Measurements from ENCODE around the gene EIF4G3. TPM values are rescaled to one million over a fixed set of nuclear protein-coding genes. Genes with fewer than 3 reads are reported as not detected.

EIF4G3 gene
- total RNA-seq, 1 experiment from 2014 or later: 72.0 TPM

DNA sequence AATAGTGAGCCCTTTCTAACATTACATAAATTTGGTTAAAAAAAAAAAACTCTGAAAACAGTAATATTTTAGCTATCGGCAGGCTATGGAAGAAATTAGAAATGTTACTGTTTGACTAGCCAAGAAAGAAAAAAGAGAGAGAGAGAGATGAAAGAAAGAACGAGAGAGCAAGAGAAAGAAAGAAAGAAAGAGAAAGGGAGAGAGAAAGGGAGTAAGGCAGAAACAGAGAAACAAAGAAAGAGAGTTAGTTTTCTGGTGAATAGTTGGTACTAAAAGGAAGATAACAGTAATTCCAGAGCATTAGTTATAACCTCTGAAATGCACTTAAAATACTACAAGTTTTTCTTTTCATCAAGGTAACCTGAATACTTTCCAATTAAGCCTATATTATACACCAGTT lies 229.3 kb downstream of the EIF4G3 start:
- Histone ChIP-seq H4K5ac (ENCODE audit: insufficient read length, low read depth, low read length) (no peak overlapping the region), H4K91ac (ENCODE audit: insufficient read length, low read depth, low read length) (no peak overlapping the region), H3K9ac (ENCODE audit: extremely low read depth, insufficient read length, low read length) (no peak overlapping the region), H3K27me3 (ENCODE audit: insufficient read depth, low read length) (no peaks in the 10 kb centered on the region), H3K23me2 (ENCODE audit: insufficient read length, low read depth, low read length, poor library complexity, severe bottlenecking) (no peaks in the 10 kb centered on the region), H3K14ac (ENCODE audit: insufficient read depth, low read length) (no peak overlapping the region), H3K4me2 (ENCODE audit: insufficient read depth, insufficient read length, low read length) (no peak overlapping the region), H3K23ac (ENCODE audit: insufficient read length, low read depth, low read length) (no peak overlapping the region), H4K8ac (replicated peaks; ENCODE audit: insufficient read length, low read depth, low read length) (no peak overlapping the region), H2BK12ac (ENCODE audit: insufficient read length, low read depth, low read length) (no peak overlapping the region), H2BK20ac (ENCODE audit: low read depth, low read length, poor library complexity, severe bottlenecking) (no peak overlapping the region), H3K18ac (ENCODE audit: insufficient read length, low read depth, low read length) (no peak overlapping the region), H3K9me3 (ENCODE audit: control insufficient read depth, low read depth, low read length) (no peaks in the 10 kb centered on the region), H2BK5ac (ENCODE audit: insufficient read length, low read length) (no peak overlapping the region), H4K20me1 (ENCODE audit: control insufficient read depth, insufficient read depth, insufficient read length) (no peaks in the 10 kb centered on the region), H3K79me2 (ENCODE audit: insufficient read depth, low read length) (no peaks in the 10 kb centered on the region), H2AFZ (ENCODE audit: low read length) (no peak overlapping the region), H3T11ph (ENCODE audit: low read length) (no peak overlapping the region), H3K4me1 (ENCODE audit: insufficient read depth, low read length) (no peaks in the 10 kb centered on the region), H3K4ac (ENCODE audit: low read depth, low read length) (no peak overlapping the region), H3K79me1 (ENCODE audit: insufficient read depth, low read depth, low read length, poor library complexity, severe bottlenecking) (no peaks in the 10 kb centered on the region), H3K56ac (ENCODE audit: insufficient read length, low read depth, low read length) (no peak overlapping the region), H2BK120ac (ENCODE audit: low read depth, low read length, poor library complexity, severe bottlenecking) (no peak overlapping the region), H2AK5ac (ENCODE audit: insufficient read length, low read length) (no peak overlapping the region), H2BK15ac (ENCODE audit: low read depth, low read length) (no peak overlapping the region), H3K27ac (ENCODE audit: insufficient read length, low read depth, low read length) (no peak overlapping the region)
- no peaks in the 10 kb centered on the region for H3K27me3 Mint-ChIP-seq (ENCODE audit: low read depth)
- peak overlapping the region; percentile 5 to 57 (median 41); a peak in 3 of 7 replicates for H3K27ac Mint-ChIP-seq
- TF ChIP-seq, protein P1, sequence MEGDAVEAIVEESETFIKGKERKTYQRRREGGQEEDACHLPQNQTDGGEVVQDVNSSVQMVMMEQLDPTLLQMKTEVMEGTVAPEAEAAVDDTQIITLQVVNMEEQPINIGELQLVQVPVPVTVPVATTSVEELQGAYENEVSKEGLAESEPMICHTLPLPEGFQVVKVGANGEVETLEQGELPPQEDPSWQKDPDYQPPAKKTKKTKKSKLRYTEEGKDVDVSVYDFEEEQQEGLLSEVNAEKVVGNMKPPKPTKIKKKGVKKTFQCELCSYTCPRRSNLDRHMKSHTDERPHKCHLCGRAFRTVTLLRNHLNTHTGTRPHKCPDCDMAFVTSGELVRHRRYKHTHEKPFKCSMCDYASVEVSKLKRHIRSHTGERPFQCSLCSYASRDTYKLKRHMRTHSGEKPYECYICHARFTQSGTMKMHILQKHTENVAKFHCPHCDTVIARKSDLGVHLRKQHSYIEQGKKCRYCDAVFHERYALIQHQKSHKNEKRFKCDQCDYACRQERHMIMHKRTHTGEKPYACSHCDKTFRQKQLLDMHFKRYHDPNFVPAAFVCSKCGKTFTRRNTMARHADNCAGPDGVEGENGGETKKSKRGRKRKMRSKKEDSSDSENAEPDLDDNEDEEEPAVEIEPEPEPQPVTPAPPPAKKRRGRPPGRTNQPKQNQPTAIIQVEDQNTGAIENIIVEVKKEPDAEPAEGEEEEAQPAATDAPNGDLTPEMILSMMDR (conservative IDR thresholded peaks at IDR 0.05): no peak
- H3K9me3 Mint-ChIP-seq: no peaks in the 10 kb centered on the region
- H3K36me3 Mint-ChIP-seq (ENCODE audit: insufficient read depth in 1 of 3, low read depth in 3 of 3): peaks cover 5 to 11% (median 6%) of the 10 kb centered on the region in 3 experiments; a peak in 6 of 7 replicates
- DNase-seq: no peak
- peaks cover 15 to 18% of the 10 kb centered on the region in 2 experiments for H3K4me1 Mint-ChIP-seq
- H3K4me3 Mint-ChIP-seq: no peak overlapping the region; a peak in 1 of 5 replicates
- no CpG with 5 or more reads among the region's 2 CpGs for WGBS (ENCODE audit: extremely low coverage, insufficient read length, low lambda C conversion rate)
